Measurements from ENCODE around the gene CUBN. TPM values are rescaled to one million over a fixed set of nuclear protein-coding genes. Genes with fewer than 3 reads are reported as not detected.

The CUBN gene
- total RNA-seq, 1 experiment from 2014 or later, result 1.3 TPM

DNA sequence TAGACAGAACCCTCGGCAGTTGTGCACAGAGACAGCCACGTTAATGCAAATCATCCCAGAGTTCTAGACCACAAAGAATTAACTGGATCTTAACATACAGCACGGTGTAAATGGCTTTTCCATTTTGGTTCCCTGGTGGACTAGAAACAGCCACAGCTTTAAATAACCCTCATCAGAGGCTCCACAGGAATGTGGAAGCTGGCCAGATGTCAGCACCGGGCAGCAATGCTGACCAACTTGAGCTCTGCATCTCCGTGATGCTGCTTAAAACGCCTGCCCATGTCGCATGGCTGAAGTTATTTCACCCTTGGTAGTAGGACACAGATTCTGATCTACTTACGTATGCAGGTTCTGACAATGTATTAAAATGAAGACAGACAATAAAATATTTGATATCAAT is 336.9 kb downstream of the CUBN start:
- no TSS peak for BruUV-seq (replicated peaks)
- Histone ChIP-seq H3K27ac (ENCODE audit: low read length) (no peak overlapping the region), H3K27me3 (ENCODE audit: control insufficient read depth, insufficient read depth, low read length) (no peaks in the 10 kb centered on the region), H3K36me3 (ENCODE audit: control insufficient read depth, insufficient read depth, low read length) (no peaks in the 10 kb centered on the region), H3K4me1 (ENCODE audit: control insufficient read depth, insufficient read depth, low read length) (no peaks in the 10 kb centered on the region), H3K9me3 (ENCODE audit: control insufficient read depth, insufficient read depth, low read depth, low read length) (no peaks in the 10 kb centered on the region), H3K4me3 (ENCODE audit: low read depth in 2 of 2, low read length in 2 of 2) (no peak overlapping the region)
- in situ Hi-C loops (cut with HindIII; ENCODE audit: low pct_unique_long_range_greater_than_20kb, low sequenced_read_pairs), result no loop called here
- DNase-seq (ENCODE audit: low read depth, low spot score) (no peak), ATAC-seq (no peak)
- ChIA-PET POLR2A (no interaction called here), CTCF (interaction anchor here (0.5 kb wide), 1 partner anchor 11 kb away, joined by 3 read pairs; no protein-coding TSS in a partner anchor)
- intact Hi-C loops (cut with micrococcal nuclease; ENCODE audit: unreplicated experiment), result no loop called here
- TF ChIP-seq, protein P1, sequence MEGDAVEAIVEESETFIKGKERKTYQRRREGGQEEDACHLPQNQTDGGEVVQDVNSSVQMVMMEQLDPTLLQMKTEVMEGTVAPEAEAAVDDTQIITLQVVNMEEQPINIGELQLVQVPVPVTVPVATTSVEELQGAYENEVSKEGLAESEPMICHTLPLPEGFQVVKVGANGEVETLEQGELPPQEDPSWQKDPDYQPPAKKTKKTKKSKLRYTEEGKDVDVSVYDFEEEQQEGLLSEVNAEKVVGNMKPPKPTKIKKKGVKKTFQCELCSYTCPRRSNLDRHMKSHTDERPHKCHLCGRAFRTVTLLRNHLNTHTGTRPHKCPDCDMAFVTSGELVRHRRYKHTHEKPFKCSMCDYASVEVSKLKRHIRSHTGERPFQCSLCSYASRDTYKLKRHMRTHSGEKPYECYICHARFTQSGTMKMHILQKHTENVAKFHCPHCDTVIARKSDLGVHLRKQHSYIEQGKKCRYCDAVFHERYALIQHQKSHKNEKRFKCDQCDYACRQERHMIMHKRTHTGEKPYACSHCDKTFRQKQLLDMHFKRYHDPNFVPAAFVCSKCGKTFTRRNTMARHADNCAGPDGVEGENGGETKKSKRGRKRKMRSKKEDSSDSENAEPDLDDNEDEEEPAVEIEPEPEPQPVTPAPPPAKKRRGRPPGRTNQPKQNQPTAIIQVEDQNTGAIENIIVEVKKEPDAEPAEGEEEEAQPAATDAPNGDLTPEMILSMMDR (IDR thresholded peaks at IDR 0.05), result no peak
- no peak for TF ChIP-seq SIN3A (IDR thresholded peaks at IDR 0.05; ENCODE audit: borderline replicate concordance, insufficient read depth, low read depth, low read length)
- no peak for TF ChIP-seq POLR2AphosphoS5 (IDR thresholded peaks at IDR 0.05; ENCODE audit: low read depth, low read length)

DNA sequence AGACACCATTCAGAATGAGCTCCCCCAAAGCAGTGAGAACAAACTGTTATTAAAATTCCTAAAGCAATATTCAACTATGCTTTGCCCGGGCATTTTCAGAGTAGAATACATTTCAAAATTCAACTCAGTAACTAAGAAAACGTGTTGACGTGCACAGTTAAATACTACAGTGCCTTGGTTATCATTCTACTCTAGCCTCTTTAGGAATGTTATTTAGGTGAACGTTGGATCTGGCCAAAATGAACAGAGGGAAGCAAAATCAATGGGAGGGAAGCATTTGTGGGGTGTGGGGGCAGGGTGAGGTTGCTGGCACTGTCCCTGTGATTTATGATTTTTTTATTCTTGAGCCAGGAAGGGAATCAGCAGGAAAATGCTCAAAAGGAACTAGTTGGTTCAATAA is 339.8 kb downstream of the CUBN start:
- Histone ChIP-seq H3K4me3 (ENCODE audit: low read depth in 2 of 2, low read length in 2 of 2) (no peak overlapping the region), H3K27ac (ENCODE audit: low read length) (no peak overlapping the region), H3K4me1 (ENCODE audit: control insufficient read depth, insufficient read depth, low read length) (no peaks in the 10 kb centered on the region), H3K36me3 (ENCODE audit: control insufficient read depth, insufficient read depth, low read length) (no peaks in the 10 kb centered on the region), H3K9me3 (ENCODE audit: control insufficient read depth, insufficient read depth, low read depth, low read length) (no peaks in the 10 kb centered on the region), H3K27me3 (ENCODE audit: control insufficient read depth, insufficient read depth, low read length) (no peaks in the 10 kb centered on the region)
- no peak for TF ChIP-seq POLR2AphosphoS5 (IDR thresholded peaks at IDR 0.05; ENCODE audit: low read depth, low read length)
- TF ChIP-seq, protein P2, sequence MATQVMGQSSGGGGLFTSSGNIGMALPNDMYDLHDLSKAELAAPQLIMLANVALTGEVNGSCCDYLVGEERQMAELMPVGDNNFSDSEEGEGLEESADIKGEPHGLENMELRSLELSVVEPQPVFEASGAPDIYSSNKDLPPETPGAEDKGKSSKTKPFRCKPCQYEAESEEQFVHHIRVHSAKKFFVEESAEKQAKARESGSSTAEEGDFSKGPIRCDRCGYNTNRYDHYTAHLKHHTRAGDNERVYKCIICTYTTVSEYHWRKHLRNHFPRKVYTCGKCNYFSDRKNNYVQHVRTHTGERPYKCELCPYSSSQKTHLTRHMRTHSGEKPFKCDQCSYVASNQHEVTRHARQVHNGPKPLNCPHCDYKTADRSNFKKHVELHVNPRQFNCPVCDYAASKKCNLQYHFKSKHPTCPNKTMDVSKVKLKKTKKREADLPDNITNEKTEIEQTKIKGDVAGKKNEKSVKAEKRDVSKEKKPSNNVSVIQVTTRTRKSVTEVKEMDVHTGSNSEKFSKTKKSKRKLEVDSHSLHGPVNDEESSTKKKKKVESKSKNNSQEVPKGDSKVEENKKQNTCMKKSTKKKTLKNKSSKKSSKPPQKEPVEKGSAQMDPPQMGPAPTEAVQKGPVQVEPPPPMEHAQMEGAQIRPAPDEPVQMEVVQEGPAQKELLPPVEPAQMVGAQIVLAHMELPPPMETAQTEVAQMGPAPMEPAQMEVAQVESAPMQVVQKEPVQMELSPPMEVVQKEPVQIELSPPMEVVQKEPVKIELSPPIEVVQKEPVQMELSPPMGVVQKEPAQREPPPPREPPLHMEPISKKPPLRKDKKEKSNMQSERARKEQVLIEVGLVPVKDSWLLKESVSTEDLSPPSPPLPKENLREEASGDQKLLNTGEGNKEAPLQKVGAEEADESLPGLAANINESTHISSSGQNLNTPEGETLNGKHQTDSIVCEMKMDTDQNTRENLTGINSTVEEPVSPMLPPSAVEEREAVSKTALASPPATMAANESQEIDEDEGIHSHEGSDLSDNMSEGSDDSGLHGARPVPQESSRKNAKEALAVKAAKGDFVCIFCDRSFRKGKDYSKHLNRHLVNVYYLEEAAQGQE (IDR thresholded peaks at IDR 0.05; ENCODE audit: insufficient read depth in 1 of 2, low read depth in 2 of 2, low read length in 1 of 2), result no peak
- TF ChIP-seq TCF7L2 (IDR thresholded peaks at IDR 0.05; ENCODE audit: low read depth, low read length), result no peak
- no peak for TF ChIP-seq SIN3A (IDR thresholded peaks at IDR 0.05; ENCODE audit: borderline replicate concordance, insufficient read depth, low read depth, low read length)
- TF ChIP-seq, protein P1 (IDR thresholded peaks at IDR 0.05), result no peak
- ChIA-PET CTCF (no interaction called here), POLR2A (no interaction called here)
- intact Hi-C loops (cut with micrococcal nuclease; ENCODE audit: unreplicated experiment) (no loop called here), in situ Hi-C loops (cut with HindIII; ENCODE audit: low pct_unique_long_range_greater_than_20kb, low sequenced_read_pairs) (no loop called here)
- DNase-seq (ENCODE audit: low read depth, low spot score) (no peak), ATAC-seq (no peak)
- BruUV-seq (replicated peaks), result no TSS peak

Measured in Panc1 (cell line).